K562 (cell line): Measurements from ENCODE around the gene ZFR2. TPM values are rescaled to one million over a fixed set of nuclear protein-coding genes. Genes with fewer than 3 reads are reported as not detected.
A peak's percentile ranks its signal among the peaks of the same experiment; 100 is the strongest.

Experiments
- ATAC-seq: fragments of 200-7000 bp; cut with Tn5 transposase; 3 replicates; pipeline ENCODE4 v1.9.1; 2020; ENCODE audit warnings: moderate library complexity
- BruUV-seq: library from RNA; stranded (reverse); fragments of 400-500 nt; replicated peaks from 2 replicates; lab custom pipeline; 2021; lab: Mats Ljungman, UMichigan
- CTCF ChIA-PET: fragments of 300-600 bp; formaldehyde crosslinking; extraction: SDS; loops from one replicate; lab custom pipeline; 2021; ENCODE audit warnings: low intra/inter-chr PET ratio; lab: Yijun Ruan, JAX
- POLR2A ChIA-PET: fragments of 300-600, 350-650 bp; sonication (Branson Sonifier 250); formaldehyde crosslinking; extraction: SDS; loops from one replicate; lab custom pipeline; 2021; ENCODE audit warnings: antibody characterized with exemption, inconsistent platforms; lab: Yijun Ruan, JAX
- DNase-seq, 4 experiments: peaks; one replicate each; pipeline versions ENCODE4 v3.0.0 to v3.0.0-alpha.2; 2011 to 2018; ENCODE audit warnings: low spot score in 3 of 4, mixed read lengths in 3 of 4; ENCODE audit errors: extremely low read depth in 1 of 4
- FAIRE-seq: peaks from 2 replicates; lab custom pipeline; 2011; peaks lifted over from hg19 to GRCh38; lab: Jason Lieb, UNC
- H2AFZ ChIP-seq: 2 replicates; pipeline ENCODE4 v1.6.0; 2011; ENCODE audit warnings: low read depth, low read length, control low read depth, inconsistent platforms
- H3K27ac ChIP-seq: fragments of 200-600 bp; 3 replicates; pipeline ENCODE4 v1.8.0; 2011; ENCODE audit warnings: low read depth, mild to moderate bottlenecking, control low read depth, inconsistent platforms, low read length, moderate library complexity, mixed read lengths; ENCODE audit errors: extremely low read depth
- H3K27me3 ChIP-seq, 2 experiments: fragments of 300-600 bp in 1 of 2; 2 replicates in 1 of 2; 3 replicates in 1 of 2; pipeline versions ENCODE4 v1.6.0 to v1.8.0; 2011; ENCODE audit warnings: inconsistent platforms in 2 of 2, low read length in 2 of 2, mild to moderate bottlenecking in 1 of 2, mixed read lengths in 1 of 2, moderate library complexity in 1 of 2; ENCODE audit not compliant: control insufficient read depth in 2 of 2, insufficient read depth in 2 of 2
- H3K36me3 ChIP-seq: fragments of 300-600 bp; 3 replicates; pipeline ENCODE4 v1.8.0; 2011; ENCODE audit warnings: mild to moderate bottlenecking, low read length, inconsistent platforms; ENCODE audit not compliant: control insufficient read depth, insufficient read depth
- H3K4me1 ChIP-seq, 2 experiments: fragments of 200-600 bp in 1 of 2; replicated peaks in 1 of 2; 2 replicates in 1 of 2; 3 replicates in 1 of 2; pipeline versions ENCODE4 v1.5.1 to v1.8.0; 2011; ENCODE audit warnings: inconsistent platforms in 2 of 2, low read length in 2 of 2, mild to moderate bottlenecking in 1 of 2, mixed read lengths in 1 of 2, moderate library complexity in 1 of 2; ENCODE audit not compliant: control insufficient read depth in 2 of 2, insufficient read depth in 2 of 2
- H3K4me2 ChIP-seq: 2 replicates; pipeline ENCODE4 v1.6.1; 2011; ENCODE audit warnings: low read length, control low read depth, inconsistent platforms, mixed read lengths; ENCODE audit not compliant: insufficient read depth
- H3K4me3 ChIP-seq: fragments of 200-600 bp; sonication (generic), shearing (Covaris generic); 2 replicates; pipeline ENCODE4 v1.5.1; 2016; ENCODE audit warnings: control low read depth, inconsistent platforms
- H3K79me2 ChIP-seq: fragments of 200-600 bp; 3 replicates; pipeline ENCODE4 v1.8.0; 2011; ENCODE audit warnings: low read length, inconsistent platforms; ENCODE audit not compliant: control insufficient read depth, insufficient read depth
- H3K9ac ChIP-seq, 2 experiments: 2 replicates each; pipeline versions ENCODE4 v1.6.0 to v1.6.1; 2011; ENCODE audit warnings: low read depth in 2 of 2, low read length in 2 of 2, control low read depth in 1 of 2, inconsistent platforms in 1 of 2, mild to moderate bottlenecking in 1 of 2, mixed read lengths in 1 of 2; ENCODE audit not compliant: insufficient read depth in 1 of 2
- H3K9me1 ChIP-seq: one replicate; pipeline ENCODE4 v1.6.0; 2011; ENCODE audit warnings: inconsistent platforms, mild to moderate bottlenecking, low read length, moderate library complexity; ENCODE audit not compliant: control insufficient read depth, insufficient read depth
- H3K9me3 ChIP-seq: replicated peaks from 2 replicates; pipeline ENCODE4 v1.5.1; 2011; ENCODE audit warnings: low read depth, low read length, inconsistent platforms; ENCODE audit not compliant: control insufficient read depth, insufficient read depth
- H4K20me1 ChIP-seq: replicated peaks from 2 replicates; pipeline ENCODE4 v1.6.1; 2011; ENCODE audit warnings: low read length, inconsistent platforms, mixed read lengths; ENCODE audit not compliant: control insufficient read depth, insufficient read depth
- ADNP ChIP-seq: fragments of 200-800 bp; sonication (Bioruptor generic); IDR thresholded peaks from 2 replicates; pipeline ENCODE4 v1.6.1; 2016; ENCODE audit warnings: missing genetic modification characterization, missing compliant biosample characterization
- ATF7 ChIP-seq: fragments of 450-650 bp; IDR thresholded peaks from 2 replicates; pipeline ENCODE4 v1.7.1; 2014; ENCODE audit warnings: mild to moderate bottlenecking, moderate library complexity
- ELF4 ChIP-seq: fragments of 450-650 bp; formaldehyde crosslinking; IDR thresholded peaks from 2 replicates; pipeline ENCODE4 v1.4.0; 2022; ENCODE audit warnings: missing genetic modification characterization
- ESRRA ChIP-seq: fragments of 450-650 bp; IDR thresholded peaks from 2 replicates; pipeline ENCODE4 v1.6.1; 2014; ENCODE audit warnings: low read depth, mild to moderate bottlenecking, moderate library complexity, borderline replicate concordance
- FOXA3 ChIP-seq, 2 experiments: fragments of 450-650 bp in 1 of 2; sonication (generic) in 1 of 2; formaldehyde crosslinking; IDR thresholded peaks in 1 of 2; conservative IDR thresholded peaks in 1 of 2; 2 replicates each; pipeline versions ENCODE4 v1.4.0 to v1.8.0; 2020 to 2022; ENCODE audit warnings: mild to moderate bottlenecking in 2 of 2, missing genetic modification reagents in 1 of 2
- L3MBTL2 ChIP-seq: fragments of 450-650 bp; IDR thresholded peaks from 2 replicates; pipeline ENCODE4 v1.6.1; 2016; ENCODE audit warnings: mild to moderate bottlenecking, moderate library complexity
- MTA2 ChIP-seq: fragments of 450-650 bp; IDR thresholded peaks from 2 replicates; pipeline ENCODE4 v1.6.1; 2016; ENCODE audit warnings: low read depth
- MYC ChIP-seq, 2 experiments: fragments of 250-450 bp in 1 of 2; sonication (Bioruptor Pico) in 1 of 2; IDR thresholded peaks; 2 replicates each; pipeline versions ENCODE4 v1.5.1 to v1.6.1; 2012 to 2021; ENCODE audit warnings: low read depth in 2 of 2, borderline replicate concordance in 1 of 2, improper control_type of control experiment in 1 of 2, low read length in 1 of 2, mild to moderate bottlenecking in 1 of 2, moderate library complexity in 1 of 2
- NFATC3 ChIP-seq: fragments of 450-650 bp; IDR thresholded peaks from 2 replicates; pipeline ENCODE4 v1.6.1; 2017; ENCODE audit warnings: mild to moderate bottlenecking
- RB1 ChIP-seq: fragments of 450-650 bp; IDR thresholded peaks from 2 replicates; pipeline ENCODE4 v1.6.1; 2017; ENCODE audit warnings: low read depth, mild to moderate bottlenecking
- RBM34 ChIP-seq: fragments of 200-400 bp; formaldehyde crosslinking; IDR thresholded peaks from 2 replicates; pipeline ENCODE4 v1.6.1; 2018; ENCODE audit warnings: low read length, borderline replicate concordance; ENCODE audit not compliant: insufficient read depth
- TAF1 ChIP-seq: IDR thresholded peaks from 2 replicates; pipeline ENCODE4 v1.6.1; 2011; ENCODE audit warnings: mild to moderate bottlenecking, low read length, moderate library complexity; ENCODE audit not compliant: insufficient read depth, control insufficient read depth, severe bottlenecking; ENCODE audit errors: extremely low read depth
- UBTF ChIP-seq, 2 experiments: IDR thresholded peaks; 2 replicates each; pipeline ENCODE4 v1.6.1; 2012; ENCODE audit warnings: improper control_type of control experiment in 2 of 2, low read depth in 2 of 2, low read length in 2 of 2, borderline replicate concordance in 1 of 2
- XRCC4 ChIP-seq: IDR thresholded peaks from one replicate; pipeline ENCODE4 v1.6.1; 2011; ENCODE audit not compliant: insufficient read depth, insufficient read length; ENCODE audit errors: extremely low read depth
- ZNF57 ChIP-seq: fragments of 450-650 bp; formaldehyde crosslinking; IDR thresholded peaks from 2 replicates; pipeline ENCODE4 v1.4.0; 2020; ENCODE audit warnings: mild to moderate bottlenecking, moderate library complexity
- ZNF592 ChIP-seq: fragments of 450-650 bp; IDR thresholded peaks from 2 replicates; pipeline ENCODE4 v1.6.1; 2017; ENCODE audit warnings: antibody characterized with exemption, mild to moderate bottlenecking
- WGBS: fragments of 100-300 bp; shearing (Covaris generic); methylation state at CpG from one replicate; pipeline ENCODE4 v1.1.6; 2016; ENCODE audit warnings: low coverage, mixed read lengths; ENCODE audit not compliant: insufficient coverage; ENCODE audit errors: missing lambda C conversion rate; 5-methylcytosine and 5-hydroxymethylcytosine counted together
- in situ Hi-C: fragments of 300-500 bp; cut with MboI; formaldehyde crosslinking; loops from 4 replicates; pipeline ENCODE4 v1.15.0; 2018; ENCODE audit warnings: inconsistent platforms, mixed read lengths
- intact Hi-C: fragments of 100-400 bp; cut with micrococcal nuclease; formaldehyde crosslinking; loops from 2 replicates; pipeline ENCODE4 v1.14.2; 2022
- polyA plus RNA-seq, 8 experiments: library from polyadenylated mRNA; depleted of rRNA in 4 of 8; stranded (reverse) in 5 of 8; unstranded in 3 of 8; fragments of >200 nt; fragmentation: Nextera tagmentation in 2 of 8; fragmentation: Illumina TruSeq in 1 of 8; extraction: Ambion mirVana in 2 of 8; extraction: Trizol in 1 of 8; gene quantifications; 2 replicates each; pipeline versions ENCODE4 v1.2.1 to v1.2.3, GENCODE V29; 2011 to 2014; ENCODE audit warnings: inconsistent platforms in 1 of 8, missing spikeins in 1 of 8
- total RNA-seq, 7 experiments: library from RNA; depleted of rRNA in 6 of 7; stranded (reverse); fragments of >200 nt in 6 of 7; fragmentation: Illumina TruSeq in 2 of 7; extraction: Trizol in 2 of 7; gene quantifications; 2 replicates each; pipeline versions ENCODE4 v1.2.1 to v1.2.3, GENCODE V29; 2011 to 2021; ENCODE audit warnings: low replicate concordance in 1 of 7

The ZFR2 gene
- total and polyA plus RNA-seq, 9 of the 15 experiments (the other 6 are each of a cell fraction or from before 2014, with no cell fraction given): 0.03 to 0.59 (median 0.07) TPM; not detected in 6

- no peak for FAIRE-seq
- peaks cover 0 to 14% of the 10 kb centered on the region in 2 experiments; a peak in 2 of 5 replicates for H3K4me1 ChIP-seq
- in situ Hi-C loops (no loop called here), intact Hi-C loops (no loop called here)
- H3K27me3 ChIP-seq: peaks cover 19 to 35% of the 10 kb centered on the region in 2 experiments; a peak in 4 of 5 replicates
- WGBS: 7% methylated on average over 44 of the region's 50 CpGs
- no peak overlapping the region for H3K4me2 ChIP-seq
- H3K27ac ChIP-seq: no peak overlapping the region
- no peak overlapping the region for H3K4me3 ChIP-seq
- CTCF ChIA-PET: no interaction called here
- H3K9me3 ChIP-seq: peaks cover 6% of the 10 kb centered on the region
- BruUV-seq: no TSS peak
- no peaks in the 10 kb centered on the region for H3K36me3 ChIP-seq
- H4K20me1 ChIP-seq: no peaks in the 10 kb centered on the region
- POLR2A ChIA-PET: no interaction called here
- H3K9me1 ChIP-seq: no peaks in the 10 kb centered on the region
- peak; percentile 87 for ATAC-seq
- peak in 2 of 4 experiments; percentile 31 to 32 for DNase-seq
- no peaks in the 10 kb centered on the region for H3K79me2 ChIP-seq
- H3K9ac ChIP-seq: peak overlapping the region in 1 of 2 experiments; percentile 68; a peak in 1 of 4 replicates
- H2AFZ ChIP-seq: no peak overlapping the region
- no peak for TF ChIP-seq FOXA3 (CRISPR knock-in tag; conservative IDR thresholded peaks at IDR 0.05 in 1 of 2, IDR thresholded peaks at IDR 0.05 in 1 of 2)
- no peak for TF ChIP-seq ZNF592
- no peak for TF ChIP-seq XRCC4
- TF ChIP-seq MTA2: no peak
- TF ChIP-seq RB1: no peak
- no peak for TF ChIP-seq NFATC3
- no peak for TF ChIP-seq ADNP (tag)
- no peak for TF ChIP-seq MYC (IDR thresholded peaks at IDR 0.05; ENCODE audit: low read depth, low read length)
- no peak for TF ChIP-seq MYC (CRISPR knock-in tag; IDR thresholded peaks at IDR 0.05; ENCODE audit: borderline replicate concordance, low read depth)
- no peak for TF ChIP-seq TAF1
- TF ChIP-seq ZNF57 (CRISPR knock-in tag): no peak
- no peak for TF ChIP-seq ATF7
- TF ChIP-seq UBTF (IDR thresholded peaks at IDR 0.05; ENCODE audit: borderline replicate concordance in 1 of 2, low read depth in 2 of 2, low read length in 2 of 2): 0 out of 4 replicates have a peak, but pooled peaks of 1 of the 2 experiments have one; percentile 28
- peak; percentile 41 for TF ChIP-seq L3MBTL2
- TF ChIP-seq ELF4 (CRISPR knock-in tag): no peak
- no peak for TF ChIP-seq ESRRA
- no peak for TF ChIP-seq RBM34
Observed at GRCh38 chr19:3907626-3908265, 38.9 kb upstream of the ZFR2 start.
